Hematopoietic multipotent progenitor cell (in vitro differentiated cells): ENCODE data around the gene C1QTNF1. TPM values are rescaled to one million over a fixed set of nuclear protein-coding genes. Genes with fewer than 3 reads are reported as not detected.

Experiments used
- DNase-seq, 3 donors: peaks; one replicate each; pipeline ENCODE4 v3.0.0-alpha.2; 2011 to 2015; ENCODE audit warnings: low read depth in 2 of 3, low spot score in 2 of 3
- total RNA-seq: library from RNA; depleted of rRNA; stranded (reverse); fragments of >200 nt; gene quantifications from one replicate; pipeline ENCODE4 v1.2.3, GENCODE V29; 2012

Gene C1QTNF1
- total RNA-seq, 1 donor = 0.54 TPM

DNA sequence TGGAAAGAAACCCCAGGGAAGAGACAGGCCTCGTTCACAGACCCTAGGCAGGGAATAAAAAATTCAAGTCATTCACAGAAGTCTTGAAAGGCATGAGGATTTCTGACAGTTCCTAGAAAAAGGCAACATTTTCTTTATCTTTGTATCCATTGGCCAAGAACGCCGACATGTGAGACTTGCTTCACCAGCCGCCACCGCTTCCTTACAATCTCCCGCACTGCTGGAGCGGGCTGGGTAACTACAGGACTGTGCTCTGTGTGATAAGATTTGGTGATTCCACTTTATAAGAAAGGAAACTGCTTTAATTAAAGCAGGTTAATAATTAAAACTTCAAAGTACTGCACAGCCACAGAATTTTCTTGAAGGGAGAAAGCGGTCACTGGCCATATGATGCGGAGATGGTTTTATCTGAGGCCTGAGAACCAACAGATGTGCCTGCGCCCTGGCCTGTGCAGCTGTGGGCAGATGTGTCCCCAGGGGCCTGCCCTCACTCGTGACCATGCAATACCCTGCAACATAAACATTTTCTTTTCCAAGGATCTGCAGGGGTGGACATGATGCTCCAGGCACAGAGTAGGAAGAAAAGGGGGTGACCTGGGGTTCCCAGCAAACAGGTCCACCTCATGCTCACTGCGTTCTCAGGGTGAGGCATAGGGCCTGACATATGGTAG, 31.3 kb upstream of the C1QTNF1 start:
- no peak for DNase-seq

DNA sequence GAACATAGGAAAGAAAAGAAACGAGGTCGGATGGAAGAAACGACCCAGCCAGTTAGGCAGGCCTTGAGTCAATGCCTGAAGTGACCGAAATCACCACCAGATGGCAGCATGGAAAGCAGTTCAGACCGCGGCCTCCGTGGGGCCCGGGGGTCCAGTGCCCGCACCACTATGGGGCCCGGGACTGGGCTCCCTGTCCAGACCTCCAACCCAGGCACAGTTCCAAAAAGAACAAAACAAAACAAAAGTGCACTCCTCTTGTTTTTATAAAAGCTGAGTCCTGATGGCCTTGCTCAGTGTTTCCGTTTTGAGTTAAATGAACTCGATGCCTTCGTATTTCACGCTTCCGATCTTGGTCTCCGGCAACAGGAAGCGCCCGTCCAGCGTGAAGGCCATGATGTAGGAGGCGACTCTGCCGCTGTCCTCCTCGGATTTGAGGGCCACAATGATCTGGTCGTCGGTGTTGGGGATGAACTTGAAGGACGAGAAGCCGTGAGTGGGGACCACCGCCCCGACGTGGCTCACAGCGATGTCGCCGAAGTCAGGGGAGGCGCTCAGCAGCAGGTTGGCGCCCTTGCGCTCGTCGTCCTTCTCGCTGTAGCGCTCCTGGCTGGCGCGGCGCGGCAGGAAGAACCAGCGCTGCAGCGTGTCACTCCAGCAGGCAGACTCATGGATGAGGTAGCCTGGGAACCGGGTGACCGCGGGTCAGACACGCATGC, 30.6 kb upstream of the C1QTNF1 start:
- peak in 2 of 3 donors; percentile 43 to 59 for DNase-seq

GRCh38 chr17:78993981-78994671, 29.8 kb upstream of the C1QTNF1 start:
- DNase-seq = no peak

DNA sequence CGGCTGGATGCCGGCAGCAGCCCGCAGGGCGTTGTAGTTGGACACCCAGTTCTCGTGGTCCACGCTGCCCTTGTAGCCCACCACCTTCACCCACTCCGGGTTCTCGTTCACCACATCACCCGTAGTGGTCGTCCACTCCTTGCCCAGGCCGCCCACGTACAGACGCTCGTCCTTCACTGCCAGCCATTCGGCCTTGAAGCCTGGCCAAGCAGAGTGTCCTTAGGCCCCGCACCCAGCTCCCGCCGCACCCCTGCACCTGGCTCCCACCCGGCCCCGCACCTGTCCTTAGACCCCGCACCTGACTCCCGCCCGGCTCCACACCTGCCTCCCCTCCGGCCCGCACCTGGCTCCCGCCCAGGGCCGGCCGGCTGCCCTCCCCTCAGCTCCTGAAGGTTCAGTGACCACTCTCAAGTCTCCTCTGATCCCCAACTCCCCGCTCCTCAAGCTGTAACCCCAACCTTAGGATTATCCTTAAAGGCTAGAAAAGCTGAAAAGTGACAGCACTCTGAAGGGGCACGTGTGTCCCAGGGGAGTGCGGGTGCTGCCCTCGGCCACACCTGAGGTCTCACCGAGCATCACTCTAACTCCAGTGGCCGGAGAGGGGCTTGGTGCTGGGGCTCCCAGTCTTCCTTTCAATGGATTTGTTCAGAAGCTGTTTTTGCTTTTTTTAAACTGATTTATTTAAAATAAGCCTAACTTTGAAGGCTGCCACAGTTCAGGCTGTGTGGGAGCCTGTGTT, 28.8 kb upstream of the C1QTNF1 start:
- DNase-seq = no peak

GRCh38 chr17:78995761-78996451, 28.1 kb upstream of the C1QTNF1 start:
- no peak for DNase-seq

DNA sequence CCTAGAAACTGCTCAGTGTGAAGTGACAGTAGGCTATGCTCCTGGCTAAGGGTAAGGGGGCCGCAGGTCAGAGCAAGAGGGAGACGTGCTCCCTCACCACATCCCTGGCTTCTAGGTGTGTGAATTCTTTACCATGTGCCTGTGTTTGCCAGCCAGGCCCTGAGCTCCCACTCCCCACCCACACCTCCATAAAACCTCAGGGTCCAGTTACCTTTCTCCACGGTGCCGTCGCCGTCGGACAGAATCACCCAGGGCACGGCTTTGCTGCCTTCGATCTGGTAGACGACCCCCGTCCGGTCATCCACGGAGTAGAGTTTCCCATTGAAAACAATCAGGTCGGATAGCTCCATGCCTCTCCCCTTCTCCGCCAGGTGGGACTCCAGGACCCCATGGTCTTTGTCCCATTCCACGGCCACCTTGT, 27.2 kb upstream of the C1QTNF1 start:
- DNase-seq = no peak

DNA sequence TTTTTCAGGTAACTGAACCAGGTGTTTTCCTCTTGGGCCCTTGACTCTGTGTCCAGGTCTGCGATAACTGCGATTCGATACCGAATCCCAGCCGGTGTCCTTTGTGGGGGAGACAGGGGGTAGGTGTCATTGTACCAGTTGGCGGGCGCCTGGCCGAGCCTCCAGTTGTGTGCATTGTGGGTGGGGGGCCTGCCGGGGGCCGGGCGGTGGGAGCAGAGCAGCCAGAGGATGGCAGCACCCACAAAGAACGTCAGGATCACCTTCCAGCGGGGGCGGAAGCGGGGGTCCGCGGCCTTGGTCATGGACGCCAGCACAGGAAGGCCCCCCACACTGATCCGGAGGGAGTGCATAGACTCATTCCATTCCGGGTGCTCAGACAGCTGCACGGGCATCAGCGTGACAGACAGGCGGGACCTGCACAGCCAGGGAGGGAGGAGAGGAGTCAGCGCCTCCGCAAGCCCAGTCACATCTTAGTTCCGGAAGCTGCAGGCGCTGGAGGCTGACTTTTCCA, 26.7 kb upstream of the C1QTNF1 start:
- no peak for DNase-seq

DNA sequence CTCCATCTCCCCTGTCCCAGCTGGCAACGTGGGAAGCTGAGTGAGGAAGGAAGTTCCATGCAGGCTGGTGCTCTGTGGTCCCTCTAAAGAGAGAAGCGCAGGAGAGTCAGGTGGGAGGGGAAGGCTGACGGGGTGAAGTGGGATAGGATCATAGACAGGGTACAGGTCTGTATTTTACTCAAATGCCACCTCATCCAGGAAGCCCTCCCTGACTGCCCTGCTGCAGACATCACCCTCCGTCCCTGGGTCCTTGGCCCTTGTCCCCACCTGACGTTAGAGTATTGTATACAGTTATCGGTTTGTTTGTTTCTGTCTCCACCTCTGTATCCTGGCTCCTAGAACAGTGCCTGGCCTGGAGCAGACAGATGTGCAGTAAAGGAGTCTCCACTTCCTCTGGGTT, 26.1 kb upstream of the C1QTNF1 start:
- no peak for DNase-seq

DNA sequence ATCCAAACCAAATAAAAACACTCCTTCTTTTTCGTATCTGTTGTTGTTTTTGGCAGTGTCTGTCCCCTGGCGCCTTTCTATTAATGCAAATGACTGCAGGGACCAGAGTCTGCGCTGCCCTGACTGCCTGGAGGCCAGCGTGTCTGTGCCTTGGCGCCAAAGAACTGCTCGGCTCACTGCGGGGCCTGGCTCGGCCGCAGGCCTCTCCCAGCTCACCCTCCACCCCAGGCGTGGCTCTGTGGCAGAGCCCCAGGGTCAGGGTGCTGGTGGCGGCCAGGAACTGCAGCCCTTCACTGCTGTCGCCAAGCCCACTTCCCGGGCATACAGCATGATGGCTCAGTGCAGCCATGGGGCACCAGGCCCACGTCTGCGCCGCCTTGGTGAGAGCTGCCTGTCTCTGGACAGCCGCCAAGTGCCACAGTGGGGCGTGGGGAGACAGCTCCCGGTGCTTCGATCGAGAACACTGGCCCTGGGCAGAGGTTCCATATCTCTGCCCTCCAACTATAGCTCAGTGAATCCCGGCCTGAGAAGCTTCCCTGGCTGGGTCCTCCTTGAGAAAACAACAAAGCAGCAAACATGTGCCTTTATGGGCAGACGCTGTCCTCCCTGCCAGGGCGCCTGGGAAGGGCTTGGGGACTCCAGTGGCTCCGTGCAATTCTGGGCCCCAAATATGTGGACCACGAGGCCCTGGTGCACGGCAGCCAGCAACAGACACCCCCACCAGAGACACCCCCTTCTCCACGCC, 25.5 kb upstream of the C1QTNF1 start:
- no peak for DNase-seq

DNA sequence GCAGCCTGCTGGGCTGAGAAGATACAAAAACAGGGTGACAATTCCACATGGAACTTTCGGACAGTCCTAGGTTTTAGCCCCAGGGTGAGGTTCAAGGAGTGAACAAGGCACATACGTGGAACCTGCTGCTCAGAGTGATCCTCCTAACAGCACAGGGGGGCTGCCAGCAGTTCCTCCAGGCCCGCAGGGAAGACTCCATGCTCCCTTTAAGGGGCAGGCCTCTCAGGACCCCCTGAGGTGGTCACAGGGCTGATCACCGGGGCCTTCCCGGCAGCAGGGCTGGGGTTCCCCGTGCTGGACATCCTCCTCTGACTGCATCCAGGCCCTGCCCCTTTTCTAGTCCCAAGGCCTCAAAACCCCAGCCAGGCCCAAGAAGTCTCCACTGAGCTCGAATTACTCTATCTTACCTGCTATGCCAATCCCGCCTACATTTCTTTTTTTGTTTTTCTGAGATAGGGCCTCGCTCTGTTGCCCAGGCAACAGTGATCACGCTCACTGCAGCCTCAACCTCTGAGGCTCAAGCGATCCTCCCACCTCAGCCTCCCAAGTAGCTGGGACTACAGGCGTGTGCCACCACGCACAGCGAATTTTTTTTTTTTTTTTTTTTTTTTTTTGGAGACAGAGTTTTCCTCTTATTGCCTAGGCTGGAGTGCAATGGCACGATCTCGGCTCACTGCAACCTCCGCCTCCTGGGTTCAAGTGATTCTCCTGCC, 24.8 kb upstream of the C1QTNF1 start:
- no peak for DNase-seq

- DNase-seq = no peak
These were observed 24.0 kb upstream of the C1QTNF1 start for GRCh38 chr17:78999947-79000395.

- no peak for DNase-seq
These were observed 23.4 kb upstream of the C1QTNF1 start for GRCh38 chr17:79000396-79001189.

DNA sequence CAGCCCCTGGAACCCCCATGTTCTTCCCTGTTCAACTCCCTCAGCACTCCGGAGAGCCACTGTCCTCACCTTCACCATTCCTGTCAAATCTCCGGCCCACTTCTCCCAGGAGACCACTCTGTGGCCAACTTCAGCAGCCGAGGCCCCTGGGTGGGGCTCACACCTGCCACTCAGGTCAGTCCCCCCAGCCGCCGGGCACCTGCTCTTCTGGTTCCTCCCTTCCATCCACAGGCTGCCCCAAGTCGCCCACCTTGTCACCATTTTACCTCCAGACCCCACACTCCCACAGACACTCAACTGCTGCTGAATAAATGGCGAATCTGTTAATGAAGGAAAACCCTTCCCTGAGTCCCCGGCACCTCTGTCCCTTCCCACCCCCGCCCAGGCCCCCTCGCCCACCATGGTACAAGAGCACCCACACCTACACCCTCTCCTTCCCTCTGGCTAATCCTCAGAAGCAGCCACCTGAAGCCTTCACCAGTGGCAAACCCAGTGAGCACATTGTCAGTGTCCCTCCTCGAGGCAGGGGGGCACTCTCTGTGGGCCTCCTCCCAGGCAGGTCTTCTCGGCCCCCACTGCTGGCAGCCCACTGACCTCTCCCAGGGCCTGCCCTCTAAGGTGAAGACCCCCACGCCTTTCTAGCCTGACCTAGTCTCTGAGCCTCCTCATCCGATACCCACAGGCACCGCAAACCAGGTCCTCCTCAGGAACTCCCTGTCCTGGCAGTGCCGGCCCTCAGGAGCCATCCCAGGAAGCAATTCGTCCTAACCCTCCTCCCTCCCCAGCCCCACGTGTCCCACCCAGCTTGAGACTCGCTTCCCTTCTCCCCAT, 22.6 kb upstream of the C1QTNF1 start:
- no peak for DNase-seq

- DNase-seq = no peak
These were observed 21.7 kb upstream of the C1QTNF1 start for GRCh38 chr17:79002291-79002690.

- no peak for DNase-seq
These were observed 21.0 kb upstream of the C1QTNF1 start for GRCh38 chr17:79002796-79003593.

- DNase-seq = no peak
These were observed 20.1 kb upstream of the C1QTNF1 start for GRCh38 chr17:79003661-79004411.
